Ovary (tissue), 9 donors: ENCODE data around the gene TXNRD2. TPM values are rescaled to one million over a fixed set of nuclear protein-coding genes. Genes with fewer than 3 reads are reported as not detected.

Source experiments
- DNase-seq, 5 donors: peaks; one replicate each; pipeline ENCODE4 v3.0.0-alpha.2; 2019 to 2020
- H3K27ac ChIP-seq, 2 donors: fragments of 200-600 bp; one replicate each; pipeline versions ENCODE4 v1.5.1 to v1.8.0; 2019 to 2022
- H3K27me3 ChIP-seq: fragments of 200-600 bp; one replicate; pipeline ENCODE4 v1.8.0; 2022
- H3K36me3 ChIP-seq: fragments of 200-600 bp; sonication (generic); one replicate; pipeline ENCODE4 v1.5.1; 2019
- H3K4me1 ChIP-seq: one replicate; pipeline ENCODE4 v1.8.1; 2013; ENCODE audit warnings: mild to moderate bottlenecking, moderate library complexity; ENCODE audit not compliant: insufficient read depth
- H3K4me3 ChIP-seq: fragments of 200-600 bp; sonication (generic); one replicate; pipeline ENCODE4 v1.5.1; 2017
- H3K9me3 ChIP-seq, 2 donors: fragments of 200-600 bp in 1 of 2; sonication (generic) in 1 of 2; one replicate each; pipeline versions ENCODE4 v1.5.1 to v1.8.1; 2013 to 2019; ENCODE audit warnings: mild to moderate bottlenecking in 1 of 2, moderate library complexity in 1 of 2
- EP300 ChIP-seq: sonication (generic); formaldehyde crosslinking; IDR thresholded peaks from one replicate; pipeline ENCODE4 v1.6.1; 2017; ENCODE audit warnings: antibody characterized with exemption
- POLR2A ChIP-seq: fragments of 450-650 bp; IDR thresholded peaks from one replicate; pipeline ENCODE4 v1.6.1; 2017; ENCODE audit warnings: antibody characterized with exemption, mild to moderate bottlenecking, moderate library complexity
- WGBS, 3 donors: extraction: QIAGEN DNeasy Blood & Tissue Kit in 1 of 3; methylation state at CpG; one replicate each; pipeline versions ENCODE4 v1.1.5 to v1.1.7; 2013 to 2017; 5-methylcytosine and 5-hydroxymethylcytosine counted together
- intact Hi-C, 4 donors: fragments of 100-400 bp; cut with DNase I; formaldehyde crosslinking; loops; one replicate each; pipeline versions ENCODE4 v1.11.0 to v1.15.1; 2022 to 2023
- polyA plus RNA-seq, 2 donors: library from polyadenylated mRNA; stranded (reverse); fragments of 200-250 nt in 1 of 2; fragments of 350-450 nt in 1 of 2; fragmentation: Illumina TruSeq in 1 of 2; extraction: RNeasy Lipid Tissue Mini Kit (QIAGEN cat#74804) in 1 of 2; gene quantifications; one replicate each; pipeline ENCODE4 v1.2.3, GENCODE V29; 2013 to 2014
- total RNA-seq, 7 donors: library from RNA; depleted of rRNA in 2 of 7; stranded (reverse); fragments of >200 nt in 2 of 7; fragmentation: NEBNext Ultra II Directional in 3 of 7; extraction: Animal tissue kit (Norgen Biotek cat#: 25700) in 3 of 7; gene quantifications; one replicate each; pipeline versions ENCODE4 v1.1.0 to v1.2.4, GENCODE V29; 2016 to 2023
- TF ChIP-seq, protein P1 (sequence below), 3 donors: fragments of 450-650 bp in 2 of 3; fragments of 200-600 bp in 1 of 3; IDR thresholded peaks; one replicate each; pipeline versions ENCODE4 v1.5.1 to v1.8.0; 2016 to 2022; ENCODE audit warnings: antibody characterized with exemption in 3 of 3, mild to moderate bottlenecking in 1 of 3
- donor health status: DM: no; HTN: no; CAD: no; lungs with moderate emphysema.
- donor health status: DM: no; HTN: no; CAD: no.
- donor health status: Bipolar disorder and iron deficiency.
- donor health status: DM: yes; HTN: yes; CAD: no.
- donor health status: DM: no; HTN: no; CAD: no.
- donor health status: DM: yes; HTN: yes; CAD: no.

Gene TXNRD2
- total and polyA plus RNA-seq, 9 donors = 21.3 to 37.8 (median 26.9) TPM

GRCh38 chr22:19887256-19887985 lies 54.2 kb downstream of the TXNRD2 start:
- no peaks in the 10 kb centered on the region for H3K9me3 ChIP-seq
- 93 to 97% (median 94%) methylated on average over 9 to 16 of the region's 16 CpGs for WGBS, 3 donors
- no peaks in the 10 kb centered on the region for H3K27me3 ChIP-seq
- no peak overlapping the region for H3K27ac ChIP-seq
- H3K4me1 ChIP-seq = peaks cover 7% of the 10 kb centered on the region
- no peak overlapping the region for H3K4me3 ChIP-seq
- TF ChIP-seq POLR2A (no peak), EP300 (no peak)
- TF ChIP-seq, protein P1, sequence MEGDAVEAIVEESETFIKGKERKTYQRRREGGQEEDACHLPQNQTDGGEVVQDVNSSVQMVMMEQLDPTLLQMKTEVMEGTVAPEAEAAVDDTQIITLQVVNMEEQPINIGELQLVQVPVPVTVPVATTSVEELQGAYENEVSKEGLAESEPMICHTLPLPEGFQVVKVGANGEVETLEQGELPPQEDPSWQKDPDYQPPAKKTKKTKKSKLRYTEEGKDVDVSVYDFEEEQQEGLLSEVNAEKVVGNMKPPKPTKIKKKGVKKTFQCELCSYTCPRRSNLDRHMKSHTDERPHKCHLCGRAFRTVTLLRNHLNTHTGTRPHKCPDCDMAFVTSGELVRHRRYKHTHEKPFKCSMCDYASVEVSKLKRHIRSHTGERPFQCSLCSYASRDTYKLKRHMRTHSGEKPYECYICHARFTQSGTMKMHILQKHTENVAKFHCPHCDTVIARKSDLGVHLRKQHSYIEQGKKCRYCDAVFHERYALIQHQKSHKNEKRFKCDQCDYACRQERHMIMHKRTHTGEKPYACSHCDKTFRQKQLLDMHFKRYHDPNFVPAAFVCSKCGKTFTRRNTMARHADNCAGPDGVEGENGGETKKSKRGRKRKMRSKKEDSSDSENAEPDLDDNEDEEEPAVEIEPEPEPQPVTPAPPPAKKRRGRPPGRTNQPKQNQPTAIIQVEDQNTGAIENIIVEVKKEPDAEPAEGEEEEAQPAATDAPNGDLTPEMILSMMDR (IDR thresholded peaks at IDR 0.05) = no peak
- no peaks in the 10 kb centered on the region for H3K36me3 ChIP-seq
- DNase-seq = no peak
- intact Hi-C loops = no loop called here

DNA sequence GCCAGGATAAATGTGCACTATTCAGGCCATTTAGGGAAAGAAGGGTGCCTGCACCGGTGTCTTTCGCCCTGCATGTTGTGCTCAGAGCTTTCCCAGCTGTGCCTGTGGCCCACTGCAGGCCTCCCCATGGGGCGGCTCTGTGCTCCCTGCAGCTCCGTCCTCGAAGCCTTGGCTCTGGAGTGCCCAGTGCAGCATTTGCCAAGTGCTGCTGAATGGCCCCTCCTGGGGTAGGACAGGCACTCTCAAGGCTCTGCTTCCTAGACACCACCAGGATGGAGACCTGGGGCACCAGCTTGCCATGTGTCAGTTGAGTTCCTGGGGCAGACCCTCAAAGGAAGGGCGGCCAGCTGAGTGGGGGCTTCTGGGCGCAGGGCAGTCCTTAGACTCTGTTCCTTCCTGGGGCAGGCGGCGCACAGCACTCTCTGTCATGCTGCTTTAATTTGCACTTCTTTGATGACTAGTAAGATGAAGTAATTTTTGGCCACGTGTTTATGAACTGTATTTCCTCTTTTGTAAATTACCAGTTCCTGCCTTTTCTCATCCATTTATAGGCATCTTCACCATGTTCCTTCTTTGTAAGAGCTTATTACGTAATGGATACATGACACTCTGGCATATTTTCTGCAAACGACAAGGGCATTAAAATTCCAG lies 54.9 kb downstream of the TXNRD2 start:
- intact Hi-C loops = no loop called here
- no peak for TF ChIP-seq EP300
- H3K4me1 ChIP-seq = peaks cover 3% of the 10 kb centered on the region
- no peaks in the 10 kb centered on the region for H3K9me3 ChIP-seq
- H3K27ac ChIP-seq = no peak overlapping the region
- no peaks in the 10 kb centered on the region for H3K27me3 ChIP-seq
- no peaks in the 10 kb centered on the region for H3K36me3 ChIP-seq
- no peak overlapping the region for H3K4me3 ChIP-seq
- no peak for DNase-seq
- WGBS, 3 donors = 79 to 91% (median 85%) methylated on average over 12 of the region's 12 CpGs

- no peak for TF ChIP-seq EP300
- TF ChIP-seq POLR2A = no peak
- TF ChIP-seq, protein P1 (IDR thresholded peaks at IDR 0.05) = no peak
- no peaks in the 10 kb centered on the region for H3K36me3 ChIP-seq
- intact Hi-C loops = no loop called here
- no peak overlapping the region for H3K4me3 ChIP-seq
- no peak for DNase-seq
- H3K9me3 ChIP-seq = no peaks in the 10 kb centered on the region
- peaks cover 2% of the 10 kb centered on the region for H3K4me1 ChIP-seq
- H3K27ac ChIP-seq = no peak overlapping the region
- no peaks in the 10 kb centered on the region for H3K27me3 ChIP-seq
- 87 to 91% (median 89%) methylated on average over 15 of the region's 15 CpGs for WGBS, 3 donors
These were observed 55.6 kb downstream of the TXNRD2 start for GRCh38 chr22:19885841-19886592.

GRCh38 chr22:19884954-19885751 lies 56.5 kb downstream of the TXNRD2 start:
- intact Hi-C loops = no loop called here
- no peak for DNase-seq
- Histone ChIP-seq H3K9me3 (no peaks in the 10 kb centered on the region), H3K36me3 (no peaks in the 10 kb centered on the region), H3K4me3 (no peak overlapping the region), H3K27me3 (no peaks in the 10 kb centered on the region), H3K27ac (no peak overlapping the region), H3K4me1 (peaks cover 2% of the 10 kb centered on the region)
- 69 to 82% (median 81%) methylated on average over 23 to 26 of the region's 26 CpGs for WGBS, 3 donors
- TF ChIP-seq EP300 (no peak), POLR2A (no peak)
- TF ChIP-seq, protein P1 (IDR thresholded peaks at IDR 0.05) = no peak
